Measurements from ENCODE around the gene MRC1. TPM values are rescaled to one million over a fixed set of nuclear protein-coding genes. Genes with fewer than 3 reads are reported as not detected.

The MRC1 gene
- polyA plus RNA-seq, 2 of the 4 experiments (the other 2 are of a cell fraction), result not detected

GRCh38 chr10:17910125-17910789 is 101.1 kb downstream of the MRC1 start (continued):
- TF ChIP-seq SREBF2 (IDR thresholded peaks at IDR 0.05) (no peak), RAD21 (conservative IDR thresholded peaks at IDR 0.05 in 1 of 2, IDR thresholded peaks at IDR 0.05 in 1 of 2) (peak; percentile 57 to 64; a peak in 4 of 5 replicates), NFE2L2 (conservative IDR thresholded peaks at IDR 0.05; ENCODE audit: low read length) (no peak)

- POLR2A ChIA-PET, result no interaction called here
- Histone ChIP-seq H3K4me2 (no peak overlapping the region), H3K4me1 (no peaks in the 10 kb centered on the region), H3K27ac (no peak overlapping the region), H3K4me3 (no peak overlapping the region), H3K9me3 (no peaks in the 10 kb centered on the region)
- DNase-seq (ENCODE audit: low read depth in 1 of 2, low spot score in 1 of 2) (no peak), FAIRE-seq (peak; percentile 54), ATAC-seq (no peak)
- CTCF ChIA-PET, result interaction anchor here (0.6 to 1.4 kb wide), 2 partner anchors 15 to 52 kb away, joined by 3 to 4 read pairs; no protein-coding TSS in a partner anchor
- WGBS (ENCODE audit: missing lambda C conversion rate), result 22% methylated on average over 4 of the region's 4 CpGs
- TF ChIP-seq POLR2AphosphoS2 (conservative IDR thresholded peaks at IDR 0.05; ENCODE audit: low read length), result no peak
- TF ChIP-seq ZFP36 (IDR thresholded peaks at IDR 0.05; ENCODE audit: borderline replicate concordance, partially characterized antibody), result no peak
- TF ChIP-seq KDM1A (IDR thresholded peaks at IDR 0.05; ENCODE audit: low read depth), result no peak
- no peak for TF ChIP-seq PBX3 (IDR thresholded peaks at IDR 0.05)
- no peak for TF ChIP-seq TP53 (CRISPR knock-in tag; IDR thresholded peaks at IDR 0.05)
- no peak for TF ChIP-seq NPAS2 (CRISPR knock-in tag; IDR thresholded peaks at IDR 0.05; ENCODE audit: borderline replicate concordance)
- TF ChIP-seq HOXB5 (CRISPR knock-in tag; IDR thresholded peaks at IDR 0.05), result no peak
- no peak for TF ChIP-seq BCL3 (IDR thresholded peaks at IDR 0.05)
- TF ChIP-seq MAZ (IDR thresholded peaks at IDR 0.05; ENCODE audit: borderline replicate concordance, low read depth, low read length), result no peak
- no peak for TF ChIP-seq RARB (CRISPR knock-in tag; IDR thresholded peaks at IDR 0.05)
- no peak for TF ChIP-seq REST (IDR thresholded peaks at IDR 0.05)
- TF ChIP-seq RNF2 (IDR thresholded peaks at IDR 0.05; ENCODE audit: borderline replicate concordance, low read depth), result no peak
- TF ChIP-seq CEBPB (IDR thresholded peaks at IDR 0.05), result no peak
Measured at GRCh38 chr10:17912754-17913153, 103.6 kb downstream of the MRC1 start.

- no peak for DNase-seq (ENCODE audit: low read depth in 1 of 2, low spot score in 1 of 2)
- no peak for ATAC-seq
- Histone ChIP-seq H3K9me3 (no peaks in the 10 kb centered on the region), H3K27ac (no peak overlapping the region), H3K4me2 (no peak overlapping the region), H3K4me1 (no peaks in the 10 kb centered on the region), H3K4me3 (no peak overlapping the region)
- CTCF ChIA-PET, result interaction anchor here (0.6 to 1.4 kb wide), 2 partner anchors 16 kb away, joined by 3 read pairs; no protein-coding TSS in a partner anchor
- 25% methylated on average over 5 of the region's 5 CpGs for WGBS (ENCODE audit: missing lambda C conversion rate)
- FAIRE-seq, result no peak
- POLR2A ChIA-PET, result no interaction called here
- TF ChIP-seq POLR2AphosphoS2 (conservative IDR thresholded peaks at IDR 0.05; ENCODE audit: low read length) (no peak), RCOR1 (IDR thresholded peaks at IDR 0.05; ENCODE audit: low read depth, low read length) (no peak), FOXS1 (CRISPR knock-in tag; IDR thresholded peaks at IDR 0.05) (no peak), HMGXB4 (CRISPR knock-in tag; IDR thresholded peaks at IDR 0.05; ENCODE audit: borderline replicate concordance) (no peak), ZC3H11A (IDR thresholded peaks at IDR 0.05) (no peak)
Measured at GRCh38 chr10:17913604-17914003, 104.5 kb downstream of the MRC1 start.
